MCF 10A (cell line): ENCODE measurements around the gene BUD23. TPM values are rescaled to one million over a fixed set of nuclear protein-coding genes. Genes with fewer than 3 reads are reported as not detected.
"Not testable (repeated sequence)": the region's sequence is repeated elsewhere in the genome, so short reads cannot be mapped to it uniquely, and the experiment has no call there.

Experiments
- BruUV-seq: library from RNA; stranded (reverse); fragments of 400-500 nt; replicated peaks from 2 replicates; lab custom pipeline; 2021; lab: Mats Ljungman, UMichigan
- CTCF ChIA-PET: fragments of 300-600 bp; sonication (Branson Sonifier 250); formaldehyde crosslinking; extraction: SDS; loops from one replicate; lab custom pipeline; 2021; ENCODE audit warnings: antibody characterized with exemption, inconsistent platforms; lab: Yijun Ruan, JAX
- POLR2A ChIA-PET: fragments of 300-600, 350-650 bp; sonication (Branson Sonifier 250); formaldehyde crosslinking; extraction: SDS; loops from one replicate; lab custom pipeline; 2020; ENCODE audit warnings: antibody characterized with exemption, inconsistent platforms; lab: Yijun Ruan, JAX
- DNase-seq: peaks from one replicate; pipeline ENCODE4 v3.0.0-alpha.2; 2018; ENCODE audit not compliant: unreplicated experiment
- H3K27ac Mint-ChIP-seq: one replicate; pipeline ENCODE4 v1.8.0; 2022; ENCODE audit warnings: mild to moderate bottlenecking, low read depth, mixed read lengths; ENCODE audit not compliant: unreplicated experiment
- H3K27me3 Mint-ChIP-seq: one replicate; pipeline ENCODE4 v1.8.0; 2022; ENCODE audit warnings: mixed read lengths; ENCODE audit not compliant: insufficient read depth, unreplicated experiment
- H3K36me3 Mint-ChIP-seq: one replicate; pipeline ENCODE4 v1.8.0; 2022; ENCODE audit warnings: mild to moderate bottlenecking, moderate library complexity, mixed read lengths; ENCODE audit not compliant: insufficient read depth, unreplicated experiment
- H3K4me1 Mint-ChIP-seq: one replicate; pipeline ENCODE4 v1.8.0; 2022; ENCODE audit warnings: mixed read lengths; ENCODE audit not compliant: insufficient read depth, unreplicated experiment
- H3K4me3 Mint-ChIP-seq: one replicate; pipeline ENCODE4 v1.8.0; 2022; ENCODE audit warnings: mild to moderate bottlenecking, moderate library complexity, mixed read lengths; ENCODE audit not compliant: unreplicated experiment
- H3K9me3 Mint-ChIP-seq: one replicate; pipeline ENCODE4 v1.8.0; 2022; ENCODE audit warnings: mixed read lengths; ENCODE audit not compliant: unreplicated experiment
- CTCF ChIP-seq: fragments of 200-600 bp; IDR thresholded peaks from one replicate; pipeline ENCODE4 v1.8.0; 2022; ENCODE audit warnings: antibody characterized with exemption, mild to moderate bottlenecking; ENCODE audit not compliant: unreplicated experiment
- intact Hi-C: fragments of 100-400 bp; cut with micrococcal nuclease; formaldehyde crosslinking; loops from 2 replicates; pipeline ENCODE4 v1.14.1; 2022
- total RNA-seq: library from RNA; stranded (reverse); gene quantifications from 2 replicates; pipeline ENCODE4 v1.2.3, GENCODE V29; 2022

The BUD23 gene
- total RNA-seq, 1 experiment from 2014 or later: 81.9 TPM

GRCh38 chr7:73719806-73720169 is 36.4 kb downstream of the BUD23 start:
- no peak for DNase-seq
- no TSS peak for BruUV-seq
- Mint-ChIP-seq H3K4me3 (peak overlapping the region; percentile 59), H3K4me1 (peaks cover 34% of the 10 kb centered on the region), H3K36me3 (peaks cover 6% of the 10 kb centered on the region), H3K27ac (no peak overlapping the region), H3K9me3 (no peaks in the 10 kb centered on the region), H3K27me3 (no peaks in the 10 kb centered on the region)
- intact Hi-C loops: loop anchor here (2.0 kb wide), 1 partner anchor 37 kb away; the partner anchor contains the start of genes BUD23 and DNAJC30
- TF ChIP-seq CTCF: no peak
- POLR2A ChIA-PET: interaction anchor here (0.8 to 1.7 kb wide), 4 partner anchors 19 to 113 kb away, joined by 3 to 10 read pairs (median 4); partner anchors contain the start of genes ABHD11, BUD23 and DNAJC30
- CTCF ChIA-PET: interaction anchor here (0.6 to 1.0 kb wide), 5 partner anchors 10 to 52 kb away, joined by 3 to 4 read pairs (median 3); partner anchors contain the start of gene VPS37D

GRCh38 chr7:73720443-73720842 is 37.0 kb downstream of the BUD23 start:
- H3K27ac Mint-ChIP-seq, intact Hi-C loops, H3K9me3 Mint-ChIP-seq, BruUV-seq, DNase-seq, H3K27me3 Mint-ChIP-seq, H3K36me3 Mint-ChIP-seq: not testable (repeated sequence)
- POLR2A ChIA-PET: interaction anchor here (0.9 to 1.7 kb wide), 2 partner anchors 19 to 23 kb away, joined by 4 to 10 read pairs; partner anchors contain the start of gene ABHD11
- CTCF ChIA-PET: interaction anchor here (0.6 to 1.0 kb wide), 5 partner anchors 11 to 53 kb away, joined by 3 to 4 read pairs (median 3); partner anchors contain the start of gene VPS37D
- H3K4me1 Mint-ChIP-seq: peaks cover 34% of the 10 kb centered on the region
- peak overlapping the region; percentile 59 for H3K4me3 Mint-ChIP-seq

- Mint-ChIP-seq H3K27me3 (no peaks in the 10 kb centered on the region), H3K27ac (no peak overlapping the region), H3K4me3 (peak overlapping the region; percentile 57), H3K9me3 (no peaks in the 10 kb centered on the region), H3K4me1 (peaks cover 31% of the 10 kb centered on the region), H3K36me3 (peaks cover 6% of the 10 kb centered on the region)
- ChIA-PET CTCF (interaction anchor here (0.6 to 2.1 kb wide), 6 partner anchors 17 to 679 kb away, joined by 3 to 10 read pairs (median 4); partner anchors contain the start of genes ABHD11 and VPS37D), POLR2A (interaction anchor here (0.7 kb wide), 1 partner anchor 200 kb away, joined by 5 read pairs; the partner anchor contains the start of gene BAZ1B)
- no TSS peak for BruUV-seq
- intact Hi-C loops: no loop called here
- DNase-seq: peak; percentile 94
- TF ChIP-seq CTCF: no peak
These were observed 38.0 kb downstream of the BUD23 start for GRCh38 chr7:73721377-73721817.

- CTCF ChIA-PET: interaction anchor here (0.6 to 2.1 kb wide), 4 partner anchors 9 to 115 kb away, joined by 3 to 10 read pairs (median 4); partner anchors contain the start of genes ABHD11 and VPS37D
- BruUV-seq: not testable (repeated sequence)
These were observed 38.8 kb downstream of the BUD23 start for GRCh38 chr7:73722182-73722581.

GRCh38 chr7:73722785-73723184 is 39.4 kb downstream of the BUD23 start:
- no peaks in the 10 kb centered on the region for H3K27me3 Mint-ChIP-seq
- intact Hi-C loops: no loop called here
- BruUV-seq: no TSS peak
- peaks cover 22% of the 10 kb centered on the region for H3K4me1 Mint-ChIP-seq
- POLR2A ChIA-PET: no interaction called here
- H3K27ac Mint-ChIP-seq: no peak overlapping the region
- no peak for TF ChIP-seq CTCF
- DNase-seq: no peak
- CTCF ChIA-PET: interaction anchor here (0.6 to 2.1 kb wide), 2 partner anchors 16 to 116 kb away, joined by 3 to 10 read pairs; no protein-coding TSS in a partner anchor
- no peaks in the 10 kb centered on the region for H3K9me3 Mint-ChIP-seq
- H3K36me3 Mint-ChIP-seq: peaks cover 10% of the 10 kb centered on the region
- no peak overlapping the region for H3K4me3 Mint-ChIP-seq

More at GRCh38 chr7:73722182-73722581, 38.8 kb downstream of the BUD23 start:
- H3K9me3 Mint-ChIP-seq, intact Hi-C loops, H3K36me3 Mint-ChIP-seq, H3K4me3 Mint-ChIP-seq, H3K27ac Mint-ChIP-seq, H3K27me3 Mint-ChIP-seq: not testable (repeated sequence)
- POLR2A ChIA-PET: interaction anchor here (0.7 kb wide), 1 partner anchor 200 kb away, joined by 5 read pairs; the partner anchor contains the start of gene BAZ1B
- DNase-seq: peak; percentile 50
- H3K4me1 Mint-ChIP-seq: peaks cover 26% of the 10 kb centered on the region
